ENCODE measurements around the gene FAM227A. TPM values are rescaled to one million over a fixed set of nuclear protein-coding genes. Genes with fewer than 3 reads are reported as not detected.
"Not testable (repeated sequence)": the region's sequence is repeated elsewhere in the genome, so short reads cannot be mapped to it uniquely, and the experiment has no call there.

Gene FAM227A
- total RNA-seq, 2 experiments from 2014 or later, result 0.35 to 0.36 TPM

DNA sequence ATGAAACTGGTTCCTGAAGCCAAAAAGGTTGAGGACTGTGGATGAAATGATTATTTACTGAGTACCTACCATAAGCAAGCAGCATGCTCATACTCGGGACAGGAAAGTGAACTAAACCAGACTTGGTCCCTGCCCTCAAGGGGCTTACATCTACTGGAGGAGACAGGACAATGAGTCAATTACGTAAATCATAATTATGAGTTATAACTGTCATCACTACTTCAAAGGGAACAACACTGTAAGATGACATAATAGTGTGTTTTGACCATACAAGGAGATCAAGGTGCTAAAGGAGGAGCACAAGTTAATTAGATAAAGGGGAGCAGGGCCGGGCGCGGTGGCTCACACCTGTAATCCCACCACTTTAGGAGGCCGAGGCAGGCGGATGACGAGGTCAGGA is 2.5 kb downstream of the FAM227A start:
- H3K9me3 Mint-ChIP-seq, result no peaks in the 10 kb centered on the region
- no peak for DNase-seq
- CTCF ChIA-PET, result no interaction called here
- no peak overlapping the region for H3K4me3 Mint-ChIP-seq
- intact Hi-C loops (cut with micrococcal nuclease), result no loop called here
- no peak overlapping the region for H3K27ac Mint-ChIP-seq
- no peaks in the 10 kb centered on the region for H3K27me3 Mint-ChIP-seq (ENCODE audit: low read depth)
- H3K4me1 Mint-ChIP-seq (ENCODE audit: low read depth), result peaks cover 14% of the 10 kb centered on the region
- no peaks in the 10 kb centered on the region for H3K36me3 Mint-ChIP-seq (ENCODE audit: low read depth)

GRCh38 chr22:38652859-38653258 is 3.3 kb downstream of the FAM227A start:
- no peaks in the 10 kb centered on the region for H3K27me3 Mint-ChIP-seq (ENCODE audit: low read depth)
- intact Hi-C loops (cut with micrococcal nuclease), result no loop called here
- no peak overlapping the region for H3K27ac Mint-ChIP-seq
- peaks cover 10% of the 10 kb centered on the region for H3K4me1 Mint-ChIP-seq (ENCODE audit: low read depth)
- no peaks in the 10 kb centered on the region for H3K36me3 Mint-ChIP-seq (ENCODE audit: low read depth)
- no peak overlapping the region for H3K4me3 Mint-ChIP-seq
- no peaks in the 10 kb centered on the region for H3K9me3 Mint-ChIP-seq
- no peak for DNase-seq
- CTCF ChIA-PET, result no interaction called here

DNA sequence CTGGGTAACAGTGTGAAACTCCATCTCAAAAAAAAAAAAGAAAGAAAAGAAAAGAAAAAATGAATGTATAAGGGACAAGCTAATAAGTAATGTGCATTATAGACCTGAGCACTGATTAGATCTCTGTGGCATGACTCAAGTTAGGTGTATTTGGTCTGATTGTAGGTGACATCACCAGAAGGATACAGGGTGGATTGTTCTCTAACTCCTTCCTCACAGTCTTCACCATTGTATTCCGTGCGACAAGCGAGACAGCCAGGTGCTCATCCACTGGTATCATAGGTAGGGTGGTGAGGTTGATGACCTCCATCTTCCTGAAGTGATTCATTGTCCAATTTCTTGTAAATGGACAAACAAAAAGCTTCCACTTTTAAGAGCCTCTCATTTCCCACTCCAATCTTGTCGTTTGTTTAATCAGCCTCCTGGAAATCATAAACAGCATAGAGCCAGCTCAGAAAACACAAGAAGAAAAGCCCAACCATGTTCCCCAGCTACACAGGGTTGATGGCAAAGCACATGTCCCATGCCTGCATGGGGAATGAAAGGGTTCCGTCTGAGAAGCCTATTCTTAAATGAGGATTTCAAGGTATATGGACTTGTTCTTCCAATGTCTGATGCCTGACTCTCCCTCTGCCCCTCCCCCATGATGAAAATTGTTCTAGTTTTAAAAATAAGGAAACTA is 6.2 kb downstream of the FAM227A start:
- Mint-ChIP-seq H3K4me1 (ENCODE audit: low read depth) (no peaks in the 10 kb centered on the region), H3K27ac (no peak overlapping the region), H3K9me3 (no peaks in the 10 kb centered on the region), H3K27me3 (ENCODE audit: low read depth) (no peaks in the 10 kb centered on the region), H3K36me3 (ENCODE audit: low read depth) (no peaks in the 10 kb centered on the region), H3K4me3 (no peak overlapping the region)
- CTCF ChIA-PET, result no interaction called here
- DNase-seq, result no peak
- intact Hi-C loops (cut with micrococcal nuclease), result no loop called here

DNA sequence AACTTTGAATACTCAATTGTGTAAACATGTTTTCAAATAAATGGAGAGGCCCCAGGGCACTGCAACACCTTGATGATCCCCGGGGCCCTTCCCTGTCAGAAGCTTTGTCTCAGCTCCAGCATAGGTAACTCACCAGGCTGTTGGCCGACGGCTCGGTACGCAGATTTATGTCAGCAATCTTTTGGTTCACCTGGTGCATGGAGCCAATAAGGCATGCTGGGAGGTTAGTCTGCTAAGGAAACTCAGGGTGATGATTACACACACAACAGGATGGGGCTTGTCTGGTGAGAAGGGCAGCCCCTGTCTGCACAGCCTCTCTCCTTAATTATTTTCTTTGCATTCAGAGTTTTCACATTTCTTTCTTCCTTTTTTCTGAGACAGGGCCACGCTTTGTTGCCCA is 10.8 kb downstream of the FAM227A start:
- H3K4me1 Mint-ChIP-seq (ENCODE audit: low read depth), result no peaks in the 10 kb centered on the region
- intact Hi-C loops (cut with micrococcal nuclease), result no loop called here
- H3K36me3 Mint-ChIP-seq (ENCODE audit: low read depth), result no peaks in the 10 kb centered on the region
- H3K27ac Mint-ChIP-seq, result no peak overlapping the region
- H3K4me3 Mint-ChIP-seq, result no peak overlapping the region
- DNase-seq, result no peak
- no peaks in the 10 kb centered on the region for H3K9me3 Mint-ChIP-seq
- H3K27me3 Mint-ChIP-seq (ENCODE audit: low read depth), result peaks cover 12% of the 10 kb centered on the region
- CTCF ChIA-PET, result no interaction called here

DNA sequence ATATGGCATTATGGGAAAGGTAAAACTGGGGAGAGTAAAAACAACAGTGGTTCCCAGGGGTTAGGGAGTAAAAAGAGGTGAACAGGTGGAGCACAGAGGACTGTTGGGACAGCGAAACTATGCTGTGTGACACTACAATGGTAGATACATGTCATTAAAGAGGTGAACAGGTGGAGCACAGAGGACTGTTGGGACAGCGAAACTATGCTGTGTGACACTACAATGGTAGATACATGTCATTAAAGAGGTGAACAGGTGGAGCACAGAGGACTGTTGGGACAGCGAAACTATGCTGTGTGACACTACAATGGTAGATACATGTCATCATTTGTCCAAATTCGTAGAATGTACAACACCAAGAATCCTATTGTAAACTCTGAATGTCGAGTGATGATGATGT is 11.9 kb downstream of the FAM227A start:
- H3K36me3 Mint-ChIP-seq (ENCODE audit: low read depth); intact Hi-C loops (cut with micrococcal nuclease); H3K4me3 Mint-ChIP-seq; H3K9me3 Mint-ChIP-seq; DNase-seq; H3K27ac Mint-ChIP-seq; H3K4me1 Mint-ChIP-seq (ENCODE audit: low read depth); CTCF ChIA-PET: not testable (repeated sequence)
- H3K27me3 Mint-ChIP-seq (ENCODE audit: low read depth), result peaks cover 14% of the 10 kb centered on the region

DNA sequence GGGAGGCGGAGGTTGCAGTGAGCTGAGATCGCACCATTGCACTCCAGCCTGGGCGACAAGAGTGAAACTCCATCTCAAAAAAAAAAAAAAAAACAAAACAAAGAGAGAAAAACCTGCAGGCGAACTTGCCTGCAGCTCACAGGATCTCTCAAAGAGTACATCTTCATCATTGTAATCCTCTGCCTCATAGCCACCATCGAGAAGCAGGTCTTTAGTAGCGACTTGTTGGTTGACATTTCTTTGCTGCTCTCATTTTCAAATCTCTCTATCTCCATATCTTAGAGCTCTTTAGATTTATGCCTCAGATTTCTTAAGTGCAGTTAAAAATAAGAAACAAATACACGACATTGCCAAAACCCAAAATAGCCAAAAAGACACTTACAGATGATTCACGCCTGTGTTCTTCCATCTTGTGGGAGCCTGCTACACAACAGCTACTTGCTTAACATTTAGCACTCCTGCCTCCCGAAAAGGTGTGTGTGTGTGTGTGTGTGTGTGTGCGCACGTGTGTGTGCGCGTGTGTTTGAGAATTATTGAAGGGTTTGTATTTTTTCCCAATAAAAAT is 14.6 kb downstream of the FAM227A start:
- CTCF ChIA-PET, result no interaction called here
- H3K9me3 Mint-ChIP-seq, result no peaks in the 10 kb centered on the region
- intact Hi-C loops (cut with micrococcal nuclease), result no loop called here
- H3K27ac Mint-ChIP-seq, result no peak overlapping the region
- no peak for DNase-seq
- no peak overlapping the region for H3K4me3 Mint-ChIP-seq
- H3K4me1 Mint-ChIP-seq (ENCODE audit: low read depth), result no peaks in the 10 kb centered on the region
- no peaks in the 10 kb centered on the region for H3K36me3 Mint-ChIP-seq (ENCODE audit: low read depth)
- H3K27me3 Mint-ChIP-seq (ENCODE audit: low read depth), result peaks cover 14% of the 10 kb centered on the region

DNA sequence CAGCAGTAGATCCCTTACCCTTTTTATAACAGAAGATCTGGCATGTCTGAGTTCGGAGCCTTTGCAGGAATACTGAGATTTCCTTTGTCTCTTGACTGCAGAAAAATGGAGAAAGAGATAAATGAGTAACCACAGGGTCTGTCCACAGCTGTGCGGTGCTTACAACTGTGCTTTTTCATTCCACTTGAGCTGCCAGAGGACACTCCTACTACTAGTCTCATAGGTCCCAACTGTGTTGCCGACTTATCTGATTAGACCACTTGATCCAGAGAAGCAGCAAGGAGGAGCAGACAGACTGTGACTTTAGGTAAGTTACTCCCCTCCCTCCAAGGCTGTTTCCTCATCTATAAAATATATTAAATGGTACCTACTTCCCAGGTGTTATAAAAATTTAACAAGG is 17.5 kb downstream of the FAM227A start:
- Mint-ChIP-seq H3K27ac (no peak overlapping the region), H3K27me3 (ENCODE audit: low read depth) (peaks cover 12% of the 10 kb centered on the region), H3K4me3 (no peak overlapping the region), H3K36me3 (ENCODE audit: low read depth) (no peaks in the 10 kb centered on the region), H3K9me3 (no peaks in the 10 kb centered on the region), H3K4me1 (ENCODE audit: low read depth) (no peaks in the 10 kb centered on the region)
- no peak for DNase-seq
- CTCF ChIA-PET, result no interaction called here
- intact Hi-C loops (cut with micrococcal nuclease), result no loop called here

DNA sequence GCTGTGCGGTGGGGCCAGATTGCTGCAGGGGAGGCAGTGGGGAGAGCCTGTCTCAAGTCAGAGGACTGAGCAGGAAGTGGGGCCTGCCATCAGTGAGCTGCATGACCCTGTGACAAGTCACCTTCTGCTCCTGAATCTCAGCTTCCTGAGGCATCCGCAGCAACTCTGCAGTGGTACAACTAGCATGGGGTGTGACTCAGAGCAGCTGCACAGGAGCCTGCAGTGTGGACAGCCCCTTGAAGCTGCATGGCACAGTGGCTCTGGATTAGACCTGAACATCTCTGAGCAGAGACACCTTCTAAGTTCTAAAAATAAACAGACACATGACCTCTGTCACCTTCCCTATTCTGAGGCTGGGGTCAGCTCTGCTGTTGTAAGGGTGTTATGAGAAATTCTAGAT is 18.0 kb downstream of the FAM227A start:
- peaks cover 7% of the 10 kb centered on the region for H3K27me3 Mint-ChIP-seq (ENCODE audit: low read depth)
- H3K27ac Mint-ChIP-seq, result no peak overlapping the region
- no peak overlapping the region for H3K4me3 Mint-ChIP-seq
- H3K9me3 Mint-ChIP-seq, result no peaks in the 10 kb centered on the region
- CTCF ChIA-PET, result no interaction called here
- H3K36me3 Mint-ChIP-seq (ENCODE audit: low read depth), result no peaks in the 10 kb centered on the region
- H3K4me1 Mint-ChIP-seq (ENCODE audit: low read depth), result no peaks in the 10 kb centered on the region
- intact Hi-C loops (cut with micrococcal nuclease), result no loop called here
- no peak for DNase-seq

DNA sequence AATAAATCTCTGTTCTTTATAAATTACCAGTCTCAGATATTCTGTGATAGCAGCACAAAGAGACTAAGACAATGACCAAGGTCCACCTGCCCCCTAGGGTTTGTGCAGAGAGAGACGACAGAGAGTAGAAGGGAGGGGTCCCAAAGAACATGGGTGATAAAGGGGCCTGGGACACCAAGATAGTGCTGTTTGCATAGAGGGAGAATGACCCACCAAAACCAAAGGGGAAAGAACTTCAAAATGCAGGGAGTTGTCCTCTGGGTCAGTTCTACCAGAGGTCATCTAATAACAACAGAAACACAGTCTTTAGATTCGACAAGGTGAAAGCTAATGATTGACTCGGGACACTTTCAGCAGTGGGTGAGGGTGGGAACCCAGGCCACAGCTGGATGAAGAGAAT is 23.7 kb downstream of the FAM227A start:
- Mint-ChIP-seq H3K27ac (no peak overlapping the region), H3K4me3 (no peak overlapping the region), H3K36me3 (ENCODE audit: low read depth) (no peaks in the 10 kb centered on the region), H3K4me1 (ENCODE audit: low read depth) (peaks cover 7% of the 10 kb centered on the region), H3K27me3 (ENCODE audit: low read depth) (no peaks in the 10 kb centered on the region), H3K9me3 (no peaks in the 10 kb centered on the region)
- CTCF ChIA-PET, result no interaction called here
- intact Hi-C loops (cut with micrococcal nuclease), result no loop called here
- DNase-seq, result no peak

- Mint-ChIP-seq H3K36me3 (ENCODE audit: low read depth) (no peaks in the 10 kb centered on the region), H3K27ac (no peak overlapping the region), H3K4me1 (ENCODE audit: low read depth) (peaks cover 7% of the 10 kb centered on the region), H3K27me3 (ENCODE audit: low read depth) (no peaks in the 10 kb centered on the region), H3K4me3 (no peak overlapping the region), H3K9me3 (no peaks in the 10 kb centered on the region)
- CTCF ChIA-PET, result no interaction called here
- intact Hi-C loops (cut with micrococcal nuclease), result no loop called here
- peak; percentile 9 for DNase-seq
Observed at GRCh38 chr22:38631724-38632123, 24.5 kb downstream of the FAM227A start.

DNA sequence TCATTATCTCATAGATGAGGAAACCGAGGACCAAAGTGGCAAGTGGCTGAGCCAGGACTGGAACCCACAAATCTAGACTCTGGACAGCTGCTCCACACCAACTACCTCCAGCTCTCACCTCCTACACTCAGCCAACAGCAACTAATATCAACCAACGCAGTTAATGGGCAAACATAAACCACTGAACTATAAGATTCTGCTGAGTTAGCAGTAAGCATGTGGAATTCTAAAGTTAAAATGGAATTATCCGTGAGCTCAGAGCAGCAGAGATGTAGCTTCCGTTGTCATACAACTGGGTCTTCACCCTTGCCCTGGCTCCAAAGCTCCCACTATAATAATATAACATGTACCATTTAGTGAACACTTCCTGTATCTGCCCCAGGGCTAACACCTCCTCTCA is 27.1 kb downstream of the FAM227A start:
- Mint-ChIP-seq H3K9me3 (no peaks in the 10 kb centered on the region), H3K4me1 (ENCODE audit: low read depth) (peaks cover 7% of the 10 kb centered on the region), H3K36me3 (ENCODE audit: low read depth) (no peaks in the 10 kb centered on the region), H3K27me3 (ENCODE audit: low read depth) (no peaks in the 10 kb centered on the region), H3K4me3 (no peak overlapping the region), H3K27ac (no peak overlapping the region)
- DNase-seq, result no peak
- CTCF ChIA-PET, result interaction anchor here (0.5 kb wide), 1 partner anchor 708 kb away, joined by 6 read pairs; no protein-coding TSS in a partner anchor
- intact Hi-C loops (cut with micrococcal nuclease), result no loop called here

GRCh38 chr22:38628444-38628843 is 27.7 kb downstream of the FAM227A start:
- intact Hi-C loops (cut with micrococcal nuclease), result no loop called here
- CTCF ChIA-PET, result interaction anchor here (0.5 kb wide), 1 partner anchor 708 kb away, joined by 6 read pairs; no protein-coding TSS in a partner anchor
- no peak overlapping the region for H3K4me3 Mint-ChIP-seq
- H3K36me3 Mint-ChIP-seq (ENCODE audit: low read depth), result no peaks in the 10 kb centered on the region
- peaks cover 7% of the 10 kb centered on the region for H3K4me1 Mint-ChIP-seq (ENCODE audit: low read depth)
- H3K27me3 Mint-ChIP-seq (ENCODE audit: low read depth), result no peaks in the 10 kb centered on the region
- H3K27ac Mint-ChIP-seq, result no peak overlapping the region
- DNase-seq, result no peak
- no peaks in the 10 kb centered on the region for H3K9me3 Mint-ChIP-seq

DNA sequence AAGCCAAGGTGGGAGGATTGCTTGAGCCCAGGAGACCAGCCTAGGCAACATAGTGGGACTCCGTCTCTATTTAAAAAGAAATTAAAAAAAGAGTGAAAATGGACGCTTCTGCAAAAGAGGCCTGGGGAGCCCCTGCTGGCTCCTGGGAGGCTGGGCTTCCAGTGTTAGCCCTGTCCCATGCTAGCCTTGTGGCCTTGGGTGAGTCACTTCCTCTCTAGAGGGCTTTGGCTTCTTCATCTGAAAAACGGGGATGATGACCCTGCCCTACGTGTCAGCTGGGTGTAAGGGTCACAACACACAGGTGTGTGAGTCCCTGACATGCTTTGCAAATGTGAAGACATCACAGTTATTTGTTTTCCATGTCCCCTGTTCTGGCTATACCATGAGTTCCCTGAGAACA is 32.8 kb downstream of the FAM227A start:
- Mint-ChIP-seq H3K9me3 (no peaks in the 10 kb centered on the region), H3K4me3 (no peak overlapping the region), H3K27ac (no peak overlapping the region), H3K27me3 (ENCODE audit: low read depth) (no peaks in the 10 kb centered on the region), H3K36me3 (ENCODE audit: low read depth) (no peaks in the 10 kb centered on the region), H3K4me1 (ENCODE audit: low read depth) (no peaks in the 10 kb centered on the region)
- no peak for DNase-seq
- CTCF ChIA-PET, result no interaction called here
- intact Hi-C loops (cut with micrococcal nuclease), result no loop called here
